SKM-1 (cell line): ENCODE data around the gene KREMEN1.
A peak's percentile ranks its signal among the peaks of the same experiment; 100 is the strongest.

Experiments used
- DNase-seq: peaks from one replicate; lab custom pipeline; 2025; ENCODE audit not compliant: unreplicated experiment; lab: John Stamatoyannopoulos, UW

Gene KREMEN1

GRCh38 chr22:29183971-29184848 lies 111.4 kb downstream of the KREMEN1 start:
- DNase-seq, result no peak

DNA sequence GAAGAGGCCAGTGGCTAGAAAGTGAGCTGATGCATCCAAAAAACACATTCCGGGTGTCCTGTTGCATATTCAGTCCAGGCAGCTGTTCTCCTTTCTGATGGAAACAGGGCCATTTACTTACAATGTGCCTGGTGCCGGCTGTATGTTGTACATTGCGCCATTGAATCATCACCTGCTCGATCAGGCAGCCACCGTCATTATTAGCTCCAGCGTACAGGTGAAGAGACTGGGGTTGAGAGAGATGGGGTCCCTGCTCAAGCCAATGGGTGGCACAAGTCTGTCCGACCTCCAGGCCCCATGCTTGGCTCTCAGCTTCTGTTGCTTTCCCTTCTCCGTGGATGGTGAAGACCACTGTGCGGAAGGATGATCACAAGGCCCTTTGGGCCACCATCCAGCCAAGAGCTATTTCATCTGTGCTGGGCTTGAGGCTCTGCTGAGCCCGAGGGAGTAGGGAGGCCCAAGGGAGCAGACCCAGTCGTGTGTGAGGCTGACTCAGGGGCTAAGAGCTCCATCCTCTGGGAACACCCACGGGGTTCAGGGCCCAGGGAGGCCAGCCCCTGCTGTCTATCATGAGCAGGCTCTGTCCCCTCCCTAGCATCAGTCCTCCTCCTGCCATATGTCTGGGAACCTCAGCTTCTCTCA lies 112.1 kb downstream of the KREMEN1 start:
- DNase-seq, result no peak

DNA sequence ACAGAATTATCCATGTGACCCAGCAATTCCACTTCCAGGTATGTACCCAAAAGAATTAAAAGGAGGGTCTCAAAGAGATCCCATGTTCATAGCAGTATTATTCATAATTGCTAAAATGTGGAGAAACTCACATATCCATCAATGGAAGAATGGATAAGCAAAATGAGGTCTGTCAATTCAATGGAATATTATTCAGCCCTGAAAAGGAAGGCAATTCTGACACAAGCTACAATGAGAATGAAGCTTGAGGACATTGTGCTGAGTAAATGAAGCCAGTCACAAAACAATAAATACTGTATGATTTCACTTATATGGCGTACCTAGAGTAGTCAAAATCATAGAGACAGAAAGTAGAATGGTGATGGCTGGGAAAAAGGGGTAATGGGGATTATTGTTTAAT lies 113.5 kb downstream of the KREMEN1 start:
- no peak for DNase-seq

DNA sequence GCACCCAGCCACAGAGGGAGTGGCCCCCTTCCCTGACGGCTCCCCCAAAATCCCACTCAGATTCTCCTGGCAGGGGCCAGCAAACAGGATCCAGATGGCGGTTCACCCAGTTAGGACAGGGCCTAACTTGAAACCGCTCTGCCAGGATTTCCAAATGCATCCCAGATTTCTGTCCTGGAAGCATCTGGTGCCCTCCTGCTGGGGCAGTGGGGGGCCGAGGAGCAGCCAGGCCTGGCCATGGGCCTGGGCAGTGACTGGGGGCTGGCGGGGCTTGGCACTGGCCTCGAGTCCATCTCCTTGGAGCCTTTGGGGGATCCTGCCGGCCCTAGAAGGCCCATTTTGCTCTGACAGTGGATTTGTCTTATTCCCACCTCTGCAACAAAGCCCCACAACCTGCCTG lies 115.0 kb downstream of the KREMEN1 start:
- no peak for DNase-seq

GRCh38 chr22:29190051-29190450 lies 117.2 kb downstream of the KREMEN1 start:
- DNase-seq, result no peak

- no peak for DNase-seq
Measured at GRCh38 chr22:29190918-29191317, 118.1 kb downstream of the KREMEN1 start.

DNA sequence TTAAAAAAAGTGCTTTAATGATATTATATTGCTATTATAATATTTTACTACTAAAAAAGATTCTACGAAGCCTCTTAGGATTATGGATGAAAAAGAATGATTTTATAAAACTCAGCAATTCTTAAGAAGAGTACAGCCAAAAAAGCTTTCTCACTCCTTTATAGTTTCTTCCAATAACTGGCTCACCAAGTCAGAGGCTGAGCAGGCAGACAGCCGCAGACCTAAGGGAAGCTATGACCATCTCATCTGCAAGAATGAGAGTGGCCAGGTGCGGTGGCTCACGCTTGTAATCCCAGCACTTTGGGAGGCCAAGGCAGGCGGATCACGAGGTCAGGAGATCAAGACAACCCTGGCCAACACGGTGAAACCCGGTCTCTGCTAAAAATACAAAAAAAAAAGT lies 120.2 kb downstream of the KREMEN1 start:
- no peak for DNase-seq

- DNase-seq, result no peak
Measured at GRCh38 chr22:29194184-29194583, 121.3 kb downstream of the KREMEN1 start.

DNA sequence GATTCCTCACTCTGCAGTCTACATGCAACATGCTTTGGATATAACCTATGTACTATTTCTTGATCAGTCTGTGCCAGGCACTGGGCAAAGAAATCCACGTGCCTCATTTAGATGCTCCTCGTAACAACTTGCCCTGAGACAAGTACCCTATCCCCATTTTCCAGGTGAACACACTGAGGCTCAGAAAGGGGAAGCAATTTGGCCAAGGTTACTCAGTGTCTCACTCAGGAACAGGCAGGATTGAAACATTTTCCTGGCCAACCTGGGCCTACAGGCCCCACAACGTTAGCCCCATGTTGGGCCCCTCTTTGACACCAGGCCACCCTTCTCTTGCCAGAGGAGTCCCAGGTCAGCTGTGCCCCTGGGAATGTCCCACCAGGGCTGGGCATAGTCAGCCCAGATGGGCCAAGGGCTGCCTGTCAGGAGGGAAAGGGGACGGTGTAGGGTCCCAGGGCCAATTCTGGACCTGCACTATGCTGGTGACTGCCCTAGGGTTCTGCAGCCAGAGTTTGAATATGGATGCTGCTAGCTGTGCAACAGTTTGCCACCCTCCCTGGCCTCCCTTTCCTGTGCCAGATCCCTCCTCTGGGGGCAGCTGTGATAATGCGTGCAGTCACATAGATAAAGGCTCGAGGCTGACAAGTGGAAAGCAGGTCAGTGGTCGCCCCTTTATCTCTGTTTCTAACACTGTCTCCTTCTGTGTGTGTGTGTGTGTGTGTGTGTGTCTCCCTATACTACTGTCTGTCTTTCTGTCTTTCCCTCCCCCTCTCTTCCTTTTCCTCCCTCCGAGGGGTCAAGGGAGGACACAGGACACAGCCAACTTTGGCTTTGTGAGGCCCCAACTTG lies 122.5 kb downstream of the KREMEN1 start:
- DNase-seq, result no peak

- no peak for DNase-seq
Measured at GRCh38 chr22:29195964-29196666, 123.3 kb downstream of the KREMEN1 start.

DNA sequence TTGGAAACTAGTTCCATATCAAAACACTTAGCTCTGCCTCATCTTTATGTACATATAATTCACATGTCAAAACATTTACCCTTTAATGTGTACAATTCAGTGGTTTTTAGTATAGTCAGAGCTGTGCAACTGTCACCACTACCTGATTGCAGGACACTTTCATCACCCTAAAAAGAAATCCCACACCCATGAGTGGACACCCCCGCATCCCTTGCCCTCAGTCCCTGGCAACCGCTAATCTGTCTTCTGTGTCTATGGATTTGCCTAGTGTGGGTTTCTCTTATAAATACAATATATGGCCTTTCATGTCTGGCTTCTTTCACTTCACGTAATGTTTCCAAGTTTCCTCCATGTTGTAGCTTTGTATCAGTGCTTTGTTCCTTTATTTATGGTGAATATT lies 124.3 kb downstream of the KREMEN1 start:
- DNase-seq, result no peak

DNA sequence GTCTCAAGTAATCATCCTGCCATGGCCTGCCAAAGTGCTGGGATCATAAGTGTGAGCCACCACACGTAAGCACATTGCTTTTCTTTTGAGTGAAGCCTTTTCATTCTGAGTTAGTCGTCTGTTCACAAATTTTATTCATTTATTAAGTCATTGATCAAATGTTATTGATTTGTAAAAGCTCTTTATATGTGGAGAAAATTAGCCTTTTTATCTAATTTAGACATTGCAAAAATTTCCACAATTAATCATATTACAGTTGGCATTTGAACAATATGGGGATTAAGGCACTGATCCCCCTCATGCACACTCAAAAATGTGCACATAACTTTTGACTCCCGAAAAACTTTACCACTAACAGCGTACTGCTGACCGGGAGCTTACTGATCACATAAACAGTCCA lies 125.4 kb downstream of the KREMEN1 start:
- DNase-seq, result no peak

GRCh38 chr22:29199702-29200400 lies 127.0 kb downstream of the KREMEN1 start:
- no peak for DNase-seq

- no peak for DNase-seq
Measured at GRCh38 chr22:29200901-29201300, 128.1 kb downstream of the KREMEN1 start.

DNA sequence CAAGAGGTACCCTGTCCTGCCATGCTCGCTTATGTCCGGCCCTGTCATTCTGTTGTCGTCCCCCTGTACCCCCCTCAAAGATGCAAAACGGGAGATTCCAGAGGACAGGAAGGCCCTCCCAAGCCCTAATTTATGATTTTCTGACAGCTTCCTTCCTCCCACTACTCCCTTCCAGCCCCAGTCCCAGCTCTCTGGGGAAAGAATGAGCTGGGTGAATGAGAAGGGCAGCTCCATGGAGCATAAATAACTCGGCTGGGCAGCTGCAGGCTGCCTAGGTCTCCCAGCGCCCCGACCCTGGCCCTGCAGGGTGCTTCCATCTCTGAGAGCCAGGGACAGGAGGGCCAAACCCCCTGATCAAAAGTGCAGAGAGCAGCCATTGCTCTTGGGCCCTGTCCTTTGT lies 128.9 kb downstream of the KREMEN1 start:
- DNase-seq, result no peak

DNA sequence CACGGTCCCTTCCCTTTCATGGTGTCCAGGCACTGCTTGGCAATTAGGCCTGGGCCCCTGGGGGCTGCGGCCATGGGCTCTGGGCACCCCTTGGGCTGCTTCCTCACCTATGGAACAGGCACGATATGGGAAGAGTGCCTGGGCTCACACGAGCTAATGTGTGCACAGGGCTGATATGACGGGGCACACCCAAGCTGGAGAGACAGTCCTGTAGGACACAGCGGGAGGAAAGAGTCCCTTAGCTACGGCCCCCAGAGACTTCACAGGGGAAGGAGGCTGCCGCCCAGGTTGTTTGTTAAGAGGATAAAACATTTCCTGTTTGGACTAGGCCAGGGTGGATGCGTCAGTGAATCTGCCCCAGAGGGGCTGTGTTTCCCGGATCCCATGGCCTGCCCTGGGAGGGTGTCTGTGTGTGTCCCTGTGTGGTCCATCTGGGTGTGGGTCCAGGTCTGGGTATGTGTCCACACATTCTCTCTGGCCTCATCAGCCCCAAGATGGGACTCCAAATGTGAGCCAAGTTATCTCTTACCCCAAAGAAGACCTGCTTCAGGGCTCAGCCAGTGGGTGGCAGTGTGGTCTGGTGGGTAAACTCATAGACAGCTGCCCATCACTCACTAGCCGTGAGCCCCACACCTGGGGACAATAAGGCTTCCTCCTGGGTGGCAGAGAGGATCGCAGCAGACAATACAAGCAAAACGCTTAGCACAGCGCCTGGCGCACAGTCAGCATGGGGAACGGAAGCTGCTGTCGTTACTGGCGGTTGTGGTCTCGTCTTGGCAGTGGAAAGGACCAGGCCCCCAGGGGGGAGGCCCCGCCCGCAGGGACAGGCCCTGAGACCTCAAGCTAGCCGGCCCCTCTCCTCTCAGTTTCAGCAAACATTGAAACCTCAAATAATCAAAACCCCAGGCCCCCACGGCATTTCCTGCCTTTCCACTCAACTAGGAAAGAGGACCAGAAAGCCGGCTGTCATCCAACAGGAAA lies 129.7 kb downstream of the KREMEN1 start:
- DNase-seq, result peak; percentile 41

GRCh38 chr22:29203488-29204454 lies 130.9 kb downstream of the KREMEN1 start:
- DNase-seq, result no peak
